HG03460 (cell line): ENCODE data around the gene ZNF396.

Source experiments
- ATAC-seq: cut with Tn5 transposase; IDR thresholded peaks from one replicate; pipeline ENCODE4 v1.9.1; 2021; ENCODE audit not compliant: unreplicated experiment

Gene ZNF396

GRCh38 chr18:35386600-35387100 lies 9.5 kb upstream of the ZNF396 start:
- peak; percentile 85 for ATAC-seq

GRCh38 chr18:35383136-35383535 lies 6.0 kb upstream of the ZNF396 start:
- no peak for ATAC-seq

GRCh38 chr18:35379421-35379820 lies 2.3 kb upstream of the ZNF396 start:
- no peak for ATAC-seq

- no peak for ATAC-seq
These were observed 1.4 kb upstream of the ZNF396 start for GRCh38 chr18:35378574-35378896.

DNA sequence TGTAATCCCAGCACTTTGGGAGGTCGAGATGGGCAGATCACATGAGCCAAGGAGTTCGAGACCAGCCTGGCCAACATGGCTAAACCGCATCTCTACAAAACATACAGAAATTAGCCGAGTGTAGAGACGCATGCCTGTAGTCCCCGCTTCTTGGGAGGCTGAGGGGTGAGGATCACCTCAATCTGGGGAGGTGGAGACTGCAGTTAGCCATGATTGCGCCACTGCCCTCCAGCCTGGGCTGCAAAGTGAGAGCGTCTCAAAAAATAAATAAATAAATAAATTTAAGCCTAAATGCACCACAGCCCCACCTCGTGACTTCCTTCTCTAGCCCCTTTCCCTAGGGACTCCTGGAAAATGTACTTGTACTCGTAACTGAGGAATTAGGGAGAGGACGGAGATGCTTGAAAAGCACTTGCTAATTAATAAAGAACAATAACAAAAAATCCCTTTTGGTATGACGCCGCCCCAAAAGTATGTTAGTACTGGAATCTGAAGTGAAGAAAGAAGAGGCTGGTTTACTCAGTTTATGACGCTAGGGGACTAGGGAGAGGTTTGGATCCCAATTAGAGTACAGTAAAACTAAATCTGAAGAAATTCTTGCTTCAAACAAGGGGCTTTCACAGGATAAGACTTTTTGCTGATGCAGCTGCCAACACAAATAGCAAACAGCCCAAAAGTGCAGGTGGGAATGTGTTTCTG lies 887 bp upstream of the ZNF396 start:
- ATAC-seq, result no peak

- peak; percentile 60 for ATAC-seq
These were observed 770 bp downstream of the ZNF396 start for GRCh38 chr18:35376393-35376741.

GRCh38 chr18:35374708-35375107 lies 2.4 kb downstream of the ZNF396 start:
- ATAC-seq, result no peak

- ATAC-seq, result no peak
These were observed 5.5 kb downstream of the ZNF396 start for GRCh38 chr18:35371412-35372195.

DNA sequence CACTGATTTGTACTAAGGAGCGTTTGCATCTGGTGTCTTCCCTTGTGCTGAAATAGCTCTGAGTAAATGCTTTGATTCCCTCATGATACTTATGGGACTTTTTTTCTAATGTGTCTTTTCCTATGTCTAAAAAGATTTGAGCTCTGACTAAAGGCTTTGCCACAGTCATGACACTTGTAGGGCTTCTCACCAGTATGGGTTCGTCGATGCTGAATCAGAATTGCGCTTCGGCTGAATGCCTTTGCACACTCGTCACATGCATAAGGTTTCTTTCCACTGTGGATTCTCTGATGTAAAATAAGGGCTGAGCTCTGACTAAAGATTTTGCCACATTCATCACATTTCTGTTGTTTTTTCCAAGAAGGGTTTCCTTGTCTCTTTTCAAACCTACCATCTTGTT lies 8.0 kb downstream of the ZNF396 start:
- no peak for ATAC-seq

DNA sequence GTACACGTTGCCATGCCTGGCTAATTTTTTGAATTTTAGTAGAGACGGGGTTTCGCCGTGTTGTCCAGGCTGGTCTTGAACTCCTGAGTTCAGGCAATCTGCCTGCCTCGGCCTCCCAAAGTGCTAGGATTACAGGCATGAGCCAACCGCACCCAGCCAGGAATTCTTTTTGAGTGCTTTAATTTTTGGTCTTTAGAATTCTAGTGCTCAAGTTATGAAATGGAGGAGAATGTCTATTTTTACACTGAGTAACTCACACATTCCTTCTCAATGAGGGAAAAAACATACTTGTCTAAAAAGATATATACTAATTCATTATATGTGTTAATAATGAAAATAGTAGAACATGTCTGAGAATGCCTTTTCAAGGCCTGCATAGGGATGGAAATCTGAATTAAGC lies 8.5 kb downstream of the ZNF396 start:
- no peak for ATAC-seq

GRCh38 chr18:35362531-35362930 lies 14.6 kb downstream of the ZNF396 start:
- no peak for ATAC-seq

GRCh38 chr18:35361570-35362321 lies 15.4 kb downstream of the ZNF396 start:
- ATAC-seq, result no peak

DNA sequence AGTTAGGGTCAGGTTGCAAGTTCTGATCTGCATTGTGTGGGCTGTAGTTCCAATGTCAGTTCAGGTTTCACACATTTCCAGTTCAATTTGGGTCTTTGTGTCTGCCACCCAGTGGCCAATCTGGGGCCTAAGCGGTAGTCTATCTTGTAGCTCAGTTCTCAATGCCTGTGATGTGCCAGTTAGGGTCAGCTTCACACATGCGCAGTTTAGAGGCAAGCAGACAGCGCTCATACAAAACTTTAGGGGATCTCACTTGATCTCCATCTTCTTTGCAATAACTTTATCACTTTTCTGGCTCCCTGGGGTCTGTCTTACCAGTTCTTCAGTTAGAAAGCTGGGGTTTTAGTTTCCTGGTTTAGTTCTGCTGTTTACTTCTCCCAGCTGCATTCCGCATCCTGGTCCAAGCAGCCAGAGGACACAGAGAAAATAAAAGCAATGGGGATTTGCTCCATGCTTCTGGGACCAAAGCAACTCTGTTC lies 22.0 kb downstream of the ZNF396 start:
- ATAC-seq, result peak; percentile 88

DNA sequence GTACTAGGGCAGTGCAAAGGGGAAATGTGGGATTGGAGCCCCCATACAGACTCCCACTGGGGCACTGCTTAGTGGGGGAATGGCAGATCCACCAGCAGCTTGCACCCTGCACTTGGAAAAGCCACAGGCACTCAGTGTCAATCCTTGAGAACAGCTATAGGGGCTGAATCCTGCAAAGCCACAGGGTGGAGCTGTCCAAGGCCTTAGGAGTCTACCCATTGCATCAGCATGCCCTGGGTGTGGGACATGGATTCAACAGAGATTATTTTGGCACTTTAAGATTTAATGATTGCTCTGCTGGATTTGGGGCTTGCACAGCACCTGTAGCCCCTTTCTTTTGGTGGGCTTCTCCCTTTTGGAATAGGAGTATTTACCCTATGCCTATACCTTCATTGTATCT lies 24.4 kb downstream of the ZNF396 start:
- ATAC-seq, result no peak

DNA sequence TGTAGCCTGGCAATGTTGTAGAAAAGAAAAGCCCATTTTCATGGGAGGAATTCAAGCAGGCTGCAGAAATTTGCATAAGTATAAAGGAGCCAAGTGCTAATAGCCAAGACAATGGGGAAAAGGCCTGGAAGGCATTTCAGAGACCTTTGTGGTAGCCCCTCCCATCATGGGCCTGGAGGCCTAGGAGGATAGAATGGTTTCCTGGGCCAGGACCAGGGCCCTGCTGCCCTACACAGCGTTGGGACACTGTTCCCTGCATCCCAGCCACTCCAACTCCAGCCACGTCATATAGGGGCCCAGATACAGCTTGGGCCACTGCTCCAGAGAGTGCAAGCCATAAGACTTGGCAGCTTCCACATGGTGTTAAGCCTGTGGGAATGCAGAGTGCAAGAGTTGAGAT lies 24.9 kb downstream of the ZNF396 start:
- no peak for ATAC-seq

DNA sequence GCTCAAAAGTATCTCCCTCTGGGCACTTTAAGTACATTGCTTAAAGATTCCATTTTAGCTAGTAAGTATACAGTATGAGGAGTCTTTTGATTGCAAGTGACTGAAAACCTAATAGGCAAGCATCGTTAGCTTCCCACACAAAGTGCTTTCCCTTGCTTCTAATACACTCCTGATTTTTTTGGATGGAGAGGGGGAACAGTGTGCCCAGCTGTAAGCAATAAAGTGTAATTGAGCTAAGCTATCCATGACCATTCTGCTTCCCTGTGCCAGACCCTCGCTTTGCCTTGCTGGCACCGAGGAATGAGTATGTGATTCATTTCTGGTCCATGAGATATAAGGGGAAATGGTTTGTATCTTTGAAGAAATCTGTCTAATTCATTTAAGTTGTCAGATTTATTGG lies 29.1 kb downstream of the ZNF396 start:
- no peak for ATAC-seq

- ATAC-seq, result no peak
These were observed 31.2 kb downstream of the ZNF396 start for GRCh38 chr18:35345950-35346349.

- no peak for ATAC-seq
These were observed 31.6 kb downstream of the ZNF396 start for GRCh38 chr18:35345460-35345921.

GRCh38 chr18:35344736-35345459 lies 32.2 kb downstream of the ZNF396 start:
- ATAC-seq, result no peak

DNA sequence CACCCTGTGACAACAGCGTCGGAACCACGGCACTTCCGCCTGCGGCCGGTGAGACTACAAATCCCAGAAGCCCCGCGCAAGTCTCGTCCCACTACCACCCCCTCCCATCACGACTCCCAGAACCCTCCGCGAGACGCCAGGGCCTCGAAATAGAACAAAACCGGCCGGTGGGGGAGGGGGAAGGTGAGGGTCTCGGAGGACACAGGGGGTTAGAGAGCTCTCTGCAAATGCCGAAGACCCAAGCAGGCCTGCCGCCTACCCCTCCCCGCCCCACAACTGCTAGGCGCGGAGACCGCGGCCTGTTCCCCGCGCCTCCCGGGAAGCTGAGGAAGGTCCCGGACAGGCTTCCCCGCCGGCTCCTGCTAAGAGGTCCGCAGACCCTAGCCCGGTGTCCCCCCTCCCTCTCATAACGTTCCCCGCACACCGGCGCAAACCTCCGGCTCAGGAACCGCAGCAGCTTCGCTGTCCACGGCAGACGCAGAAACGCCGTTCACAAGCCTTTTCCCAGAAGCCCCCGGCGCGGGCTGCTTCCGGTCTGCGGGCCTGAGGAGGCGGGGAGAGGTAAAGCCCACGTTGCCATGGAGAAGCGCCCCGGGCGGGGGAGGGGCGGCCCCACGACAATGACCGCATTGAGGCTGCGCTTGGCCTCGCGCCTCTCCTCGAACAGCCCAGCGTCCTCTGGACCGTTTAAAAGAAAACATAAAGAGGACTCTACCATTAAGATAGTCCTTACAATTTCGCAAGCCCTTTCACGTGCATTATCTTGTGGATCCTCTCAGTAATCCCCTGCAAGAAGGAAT lies 33.0 kb downstream of the ZNF396 start, which contains the start of gene ZNF24:
Gene ZNF24 (minus strand): TSS at position 485 of the 800 bp plus-strand sequence. CDS start 3,770 bp downstream, outside the sequence.
- ATAC-seq, result peak; percentile 90
